Dermis blood vessel endothelial cell (primary cell): Measurements from ENCODE around the gene DPCD. TPM values are rescaled to one million over a fixed set of nuclear protein-coding genes. Genes with fewer than 3 reads are reported as not detected.

Experiments
- DNase-seq: peaks from one replicate; pipeline ENCODE4 v3.0.0; 2010
- total RNA-seq: library from RNA; depleted of rRNA; stranded (reverse); fragments of >200 nt; gene quantifications from 2 replicates; pipeline ENCODE4 v1.2.3, GENCODE V29; 2014

The DPCD gene
- 22.4 and 28.1 TPM in 2 replicates for total RNA-seq

DNA sequence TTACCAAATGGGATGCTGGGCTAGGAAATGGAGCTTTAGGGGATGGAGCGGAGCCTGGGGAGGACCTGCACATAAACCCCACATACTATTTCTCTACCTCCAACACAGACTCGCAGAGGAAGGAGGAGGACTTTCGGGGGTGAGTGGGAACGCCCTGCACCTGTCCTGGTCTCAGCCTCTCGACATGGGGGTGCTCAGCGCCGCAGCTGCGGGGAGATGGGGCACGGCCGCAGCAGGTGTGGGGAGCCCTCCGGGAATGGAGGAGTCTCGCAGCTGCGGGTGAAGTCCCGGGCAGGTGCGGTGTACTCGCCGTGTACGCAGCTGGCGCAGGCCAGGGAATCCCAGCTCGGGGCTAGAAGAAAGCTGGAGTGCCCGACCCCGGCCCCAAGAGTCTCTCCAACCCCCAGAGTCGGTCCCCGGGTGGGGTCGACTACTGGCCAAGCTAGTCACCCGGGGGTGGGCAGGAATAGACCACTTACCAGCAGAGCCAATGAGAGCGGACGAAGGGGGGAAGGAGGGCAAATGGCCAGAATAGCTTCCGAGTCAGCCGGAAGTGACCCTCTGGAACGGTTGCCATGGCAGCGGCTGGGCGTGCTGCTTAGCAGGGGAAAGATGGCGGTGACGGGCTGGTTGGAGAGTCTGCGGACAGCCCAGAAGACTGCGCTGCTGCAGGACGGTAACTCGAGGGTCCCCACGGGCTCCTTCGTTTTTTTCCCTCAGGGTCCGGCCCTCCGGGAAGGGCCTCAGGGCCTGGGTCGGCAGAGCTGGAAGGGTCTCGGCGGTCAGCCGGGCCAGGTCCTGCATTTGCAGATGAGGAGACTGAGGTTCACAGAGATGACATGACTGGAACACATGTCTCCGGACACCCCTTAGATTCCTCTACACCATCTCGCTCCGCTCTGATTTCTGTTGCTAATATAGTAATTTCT is at the start of gene DPCD, which contains the start of gene POLL:
DPCD (plus strand) TSS at position 597 of the 929 bp plus-strand sequence; CDS start at position 613, 16 bp downstream.
POLL (minus strand) TSS at position 533 of the 929 bp plus-strand sequence. CDS start 897 bp downstream, outside the sequence.
- peak; percentile 97 for DNase-seq

DNA sequence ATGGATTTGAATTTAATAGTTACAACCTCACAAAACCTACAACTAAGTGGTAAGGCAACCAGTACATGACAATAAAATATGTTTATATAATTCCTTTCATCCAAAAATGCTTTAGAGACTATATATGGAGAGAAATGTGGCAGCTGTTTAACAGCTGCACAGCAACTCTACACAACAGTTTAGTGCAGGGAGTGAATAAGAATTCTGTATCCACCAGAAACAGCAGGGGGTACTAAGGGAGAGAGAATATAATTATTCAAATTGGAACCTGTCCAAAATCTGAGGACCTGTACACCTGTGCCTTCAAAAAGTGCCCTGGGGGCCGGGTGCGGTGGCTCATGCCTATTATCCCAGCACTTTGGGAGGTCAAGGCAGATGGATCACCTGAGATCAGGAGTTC is 49.7 kb upstream of the DPCD start:
- DNase-seq: no peak

DNA sequence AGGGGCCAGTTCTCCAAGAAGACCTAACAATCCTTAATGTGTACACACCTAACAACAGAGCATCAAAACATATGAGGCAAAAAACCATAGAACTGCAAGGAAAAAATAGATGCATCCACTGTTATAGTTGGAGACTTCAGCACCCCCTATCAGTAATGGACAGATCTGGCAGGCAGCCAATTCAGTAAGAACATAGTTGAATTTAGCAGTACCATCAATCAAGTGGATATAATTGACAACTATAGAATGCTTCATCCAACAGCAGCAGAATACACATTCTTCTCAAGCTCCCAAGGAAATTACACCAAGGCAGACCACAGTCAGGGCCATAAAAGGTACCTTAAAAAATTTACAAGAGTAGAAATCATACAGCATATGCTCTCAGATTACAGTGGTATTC is 42.2 kb upstream of the DPCD start:
- peak; percentile 49 for DNase-seq

DNA sequence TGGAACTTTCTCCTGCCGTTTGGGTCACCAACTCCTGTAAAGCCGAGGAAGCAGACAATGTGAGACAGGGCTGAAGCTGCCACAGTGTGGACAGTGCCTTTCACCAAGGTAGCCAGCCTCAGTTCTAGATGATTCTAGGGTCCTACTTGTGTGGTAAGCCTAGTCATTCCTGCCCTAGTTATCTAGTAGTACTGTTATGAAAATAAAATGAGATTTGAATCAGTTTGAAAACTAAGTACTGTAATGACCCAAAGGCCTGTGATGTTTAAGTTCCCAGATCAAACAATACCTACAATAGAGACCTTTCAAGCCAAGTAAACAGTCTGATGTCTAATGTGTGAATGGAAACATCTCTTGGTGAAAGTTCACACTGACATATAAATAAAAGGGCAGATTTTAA is 37.2 kb upstream of the DPCD start:
- no peak for DNase-seq

DNA sequence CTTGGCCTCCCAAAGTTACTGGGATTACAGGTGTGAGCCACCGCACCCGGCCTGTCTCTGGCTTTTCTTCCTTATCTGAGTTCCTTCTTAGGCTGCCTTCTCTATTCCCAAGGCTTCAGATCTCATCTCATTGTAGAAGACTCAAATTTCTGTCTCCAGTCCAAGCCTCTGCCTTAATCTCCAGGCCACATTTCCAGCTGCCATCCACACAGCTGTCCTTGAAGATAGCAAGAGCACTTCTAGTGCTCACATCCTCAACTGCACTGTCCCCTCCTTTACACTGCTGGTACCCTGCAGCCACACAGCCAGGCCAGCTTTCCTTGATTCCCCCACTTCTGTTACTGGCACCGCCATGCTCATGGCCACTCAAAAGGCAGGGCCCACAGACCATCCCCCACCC is 35.7 kb upstream of the DPCD start:
- no peak for DNase-seq

DNA sequence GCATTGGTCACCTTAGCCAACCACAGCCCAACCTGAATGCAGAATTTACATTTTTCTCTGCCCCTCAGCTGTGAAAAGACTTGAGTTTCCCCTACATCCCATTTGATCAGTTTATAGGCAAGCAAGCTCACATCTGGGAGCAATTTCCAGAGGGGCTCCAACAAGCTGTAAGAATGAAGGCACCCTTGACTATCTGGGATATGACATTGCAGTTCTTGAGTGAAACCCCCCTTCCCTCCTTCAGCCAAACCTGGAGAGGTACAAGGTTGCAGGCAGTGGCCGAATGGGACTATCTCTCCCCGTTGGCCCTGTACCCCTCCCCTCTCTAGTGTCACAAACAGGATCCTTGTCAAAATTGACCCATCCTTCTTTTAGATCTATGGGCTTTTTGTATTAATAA is 30.6 kb upstream of the DPCD start:
- DNase-seq: no peak

DNA sequence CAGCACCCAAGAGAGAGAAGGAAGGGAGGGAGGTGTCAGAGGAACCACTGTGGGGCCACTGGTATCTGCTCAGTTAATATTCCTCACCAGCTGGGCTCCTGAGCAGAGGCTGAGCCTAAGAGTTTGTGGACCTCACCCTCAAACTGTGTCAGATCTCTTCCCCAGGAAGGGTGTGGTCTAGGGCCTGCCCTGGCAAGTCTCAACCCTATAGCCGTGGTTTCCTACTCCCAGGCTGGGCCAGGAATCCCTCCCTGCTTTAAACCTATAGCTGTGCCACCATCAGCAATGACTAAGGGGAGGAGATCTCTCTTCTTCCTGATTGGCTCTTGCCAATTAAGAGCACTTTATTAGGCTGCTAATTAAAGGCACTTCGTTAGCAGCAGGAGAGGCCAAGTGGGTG is 29.9 kb upstream of the DPCD start:
- no peak for DNase-seq

DNA sequence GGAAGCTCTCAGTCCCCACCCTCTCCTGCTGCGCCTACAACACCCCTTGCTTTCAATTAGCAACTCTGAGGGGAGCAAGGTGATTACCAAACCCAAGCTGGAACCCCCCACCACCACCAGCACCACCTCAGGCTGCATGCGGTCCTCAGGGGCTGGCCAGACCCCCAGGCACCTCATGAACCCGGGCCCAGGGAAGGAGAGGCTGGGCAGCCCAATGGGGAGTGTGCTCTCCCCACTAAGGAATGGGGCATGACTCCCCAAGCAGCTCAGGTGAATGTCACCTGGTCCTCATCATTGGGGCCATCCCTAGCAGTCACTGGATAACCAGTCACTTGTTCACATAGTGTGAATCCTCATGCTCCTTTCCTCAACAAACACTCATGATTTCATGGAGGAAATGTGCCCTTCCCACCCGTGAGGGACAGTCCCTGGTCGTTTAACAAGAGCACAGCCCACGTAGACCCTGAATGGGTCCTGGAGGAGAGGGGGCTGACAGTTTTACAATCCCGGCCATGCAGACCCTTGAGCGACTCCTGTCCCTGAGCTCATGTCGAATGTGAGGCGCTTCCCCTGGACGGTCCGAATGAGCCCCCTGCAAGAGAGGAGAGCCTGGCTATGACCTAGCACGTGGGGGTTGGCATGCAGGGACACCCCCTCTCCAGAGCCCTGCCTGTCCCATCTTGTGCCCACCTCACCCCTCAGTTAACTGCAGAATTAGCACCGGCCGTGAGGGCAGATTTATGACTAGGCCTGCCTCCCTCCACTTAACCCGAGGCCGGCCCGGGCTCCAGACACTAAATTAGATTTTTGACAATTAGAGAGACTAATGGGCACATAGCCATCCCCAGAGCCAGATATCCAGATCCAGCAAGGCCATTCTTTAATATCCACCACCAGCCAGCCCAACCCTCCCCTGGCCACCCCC is 29.2 kb upstream of the DPCD start:
- DNase-seq: no peak

DNA sequence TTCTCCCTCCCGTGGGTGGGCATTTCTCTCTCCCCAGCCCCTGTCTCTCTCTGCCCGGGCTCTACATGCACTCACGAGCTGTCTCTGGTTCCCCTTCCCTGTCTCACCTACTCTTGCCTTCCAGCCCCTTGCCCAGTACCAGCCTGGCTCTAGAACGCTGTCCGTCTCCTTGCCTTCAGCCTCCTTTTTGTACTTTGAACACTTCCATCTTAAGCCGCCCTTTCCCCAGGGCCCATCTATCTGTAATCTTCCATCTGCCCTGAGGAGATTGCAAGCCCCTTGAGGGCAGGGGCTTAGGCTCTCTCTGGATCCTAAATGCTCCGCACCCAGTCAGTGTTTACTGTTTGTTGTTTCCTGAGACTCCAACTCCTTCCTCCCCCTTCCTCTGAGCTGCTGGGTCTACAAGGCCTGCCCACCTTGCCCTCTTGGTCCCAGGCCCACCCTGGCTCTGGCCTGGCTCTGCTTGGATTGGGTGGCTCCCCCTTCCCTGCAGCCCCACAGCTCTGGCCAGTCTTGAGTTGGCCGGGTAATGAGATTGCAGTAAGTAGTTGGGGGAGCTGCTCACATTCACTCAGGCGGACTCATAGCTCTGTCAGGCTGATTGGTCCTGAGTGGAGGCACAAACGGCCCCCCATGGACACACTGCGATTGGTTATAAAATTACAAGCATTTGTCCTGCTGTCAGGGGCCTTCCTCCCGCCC is 28.4 kb upstream of the DPCD start:
- DNase-seq: no peak

DNA sequence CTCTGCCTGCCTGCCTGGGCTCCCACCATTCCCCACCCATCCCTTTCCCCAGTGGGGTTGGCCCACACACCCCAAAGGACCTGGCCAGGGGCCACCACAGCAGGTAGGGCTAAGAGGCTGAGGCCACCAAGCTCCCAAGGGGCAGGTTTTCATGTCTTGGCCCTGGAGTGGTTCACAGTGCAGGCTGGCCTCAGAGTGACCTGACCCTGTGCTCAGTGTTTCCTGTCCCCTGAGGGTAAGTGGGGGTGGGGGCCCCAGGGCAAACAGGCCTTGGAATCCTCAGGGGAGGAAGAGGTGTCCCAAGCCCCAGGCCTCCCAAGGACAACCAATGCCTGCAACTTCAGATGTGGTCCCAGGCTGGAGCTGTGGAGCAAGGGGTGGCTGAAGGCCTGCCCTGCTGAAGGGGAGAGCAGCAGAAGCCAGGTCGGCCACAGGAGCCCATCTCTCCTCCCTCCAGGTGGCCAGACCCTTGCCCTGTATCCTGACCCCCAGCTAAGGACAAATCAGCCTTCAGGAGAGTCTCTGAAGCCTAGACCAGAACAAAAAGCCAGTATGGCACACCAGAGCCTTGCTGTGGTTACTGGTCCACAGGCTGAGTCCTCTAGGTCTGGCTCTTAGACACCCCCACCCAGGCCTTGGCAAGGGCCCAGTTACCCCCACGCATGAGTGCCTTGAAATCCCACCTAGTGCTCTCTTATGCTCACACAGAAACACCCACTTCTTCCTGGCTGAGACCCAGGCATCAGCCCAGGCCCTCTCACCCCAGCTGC is 27.6 kb upstream of the DPCD start:
- no peak for DNase-seq

DNA sequence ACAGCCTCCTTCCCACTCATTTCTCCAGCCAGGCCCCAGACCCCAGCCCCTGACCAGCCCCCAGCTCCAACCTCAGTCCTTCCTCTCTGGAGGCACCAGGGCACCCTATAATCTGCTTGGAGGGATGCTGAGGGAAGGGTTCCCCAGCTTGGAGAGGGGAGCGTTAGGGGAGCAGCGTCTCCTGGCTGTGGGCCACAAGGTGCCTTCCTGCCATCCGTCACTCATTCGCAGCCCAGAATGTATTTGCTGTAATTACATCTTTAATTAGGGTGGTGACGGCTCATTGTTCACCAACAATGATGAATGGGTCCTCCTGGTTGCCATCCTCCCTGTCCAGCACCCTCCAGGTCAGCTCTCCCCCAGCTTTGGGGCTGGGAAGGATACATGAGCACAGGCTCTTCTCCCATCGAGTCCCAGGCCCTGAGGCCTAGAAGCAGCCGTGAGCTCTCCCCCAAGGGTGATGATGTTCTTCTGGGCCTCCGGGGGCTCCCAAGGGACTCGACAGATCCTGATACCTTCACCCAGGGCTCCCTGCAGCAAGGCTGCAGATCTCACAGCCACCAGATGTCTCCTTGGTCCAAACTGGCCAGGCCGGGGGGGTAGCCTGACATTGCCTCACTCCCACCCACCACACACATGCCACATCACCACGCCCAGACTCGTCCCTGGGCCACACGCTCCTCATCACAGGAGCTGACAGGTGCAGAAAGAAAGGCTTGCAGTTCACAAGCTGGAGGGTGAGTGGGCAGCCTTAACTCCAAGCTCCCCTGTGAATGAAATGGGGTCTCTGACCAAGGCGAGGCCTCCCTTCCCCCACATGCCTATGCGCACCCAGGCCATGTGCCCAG is 26.8 kb upstream of the DPCD start:
- DNase-seq: no peak

DNA sequence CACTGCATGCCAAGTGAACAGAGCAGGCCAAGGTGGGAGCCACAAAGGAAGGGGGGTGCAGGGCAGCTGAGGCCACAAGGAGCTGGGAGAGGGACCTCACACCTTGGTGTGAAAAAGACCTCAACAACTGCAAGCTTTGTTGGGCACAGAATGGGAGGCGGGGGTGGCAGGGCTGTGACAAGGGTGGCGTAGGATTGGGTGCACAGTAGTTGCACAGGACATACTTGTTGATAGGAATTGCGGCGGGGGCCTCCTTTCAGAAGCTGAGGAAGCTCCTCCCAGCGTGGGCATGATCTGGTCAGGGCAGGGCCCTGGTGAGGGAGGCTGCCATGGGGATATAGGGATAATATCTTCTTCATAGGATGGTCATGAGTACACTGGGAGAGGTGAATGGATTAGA is 25.9 kb upstream of the DPCD start:
- DNase-seq: no peak

DNA sequence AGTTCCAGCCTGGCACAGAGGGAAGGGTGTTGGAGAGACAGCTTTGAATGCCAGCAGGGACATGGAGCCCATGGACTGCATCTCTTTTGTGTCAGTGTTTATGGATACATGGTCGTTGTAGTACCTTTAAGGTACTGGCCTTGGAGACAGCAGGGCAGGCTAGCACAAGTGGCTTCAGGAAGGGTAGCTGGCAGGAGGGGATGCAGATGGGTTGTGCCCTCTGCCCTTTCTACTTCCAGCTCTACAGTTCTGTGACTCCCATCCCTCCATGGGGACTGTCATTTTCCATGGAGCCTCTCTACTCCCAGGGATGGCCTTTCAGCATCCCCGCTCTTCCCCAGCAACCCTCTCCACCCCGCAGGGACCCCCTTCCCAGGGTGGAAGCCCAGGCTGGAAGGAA is 25.1 kb upstream of the DPCD start:
- peak; percentile 51 for DNase-seq

DNA sequence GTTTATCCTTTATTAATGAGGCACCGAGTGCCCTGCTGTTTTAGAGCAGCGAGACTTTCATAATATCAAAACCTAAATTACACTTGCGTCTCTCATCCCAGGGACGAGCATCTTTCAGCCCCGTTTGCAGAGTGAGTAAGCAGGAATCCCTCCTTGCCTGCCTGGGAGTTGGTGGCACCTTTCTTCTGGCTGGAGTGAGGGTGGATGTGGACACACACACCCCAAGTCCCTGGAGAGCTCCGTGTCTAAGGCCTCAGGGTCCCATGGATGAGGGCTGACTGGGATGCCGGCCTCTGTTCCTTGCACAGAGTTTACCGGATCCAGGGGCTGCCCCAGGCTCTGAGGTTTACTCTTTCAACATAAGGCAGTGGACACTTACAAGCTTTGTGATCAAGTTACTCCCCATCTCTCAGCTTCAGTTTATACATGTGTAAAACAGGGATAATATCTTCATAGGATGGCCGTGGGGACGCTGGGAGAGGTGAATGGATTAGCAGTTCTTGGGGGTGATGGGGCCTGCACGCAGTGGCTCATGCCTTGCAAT is 24.6 kb upstream of the DPCD start:
- no peak for DNase-seq

DNA sequence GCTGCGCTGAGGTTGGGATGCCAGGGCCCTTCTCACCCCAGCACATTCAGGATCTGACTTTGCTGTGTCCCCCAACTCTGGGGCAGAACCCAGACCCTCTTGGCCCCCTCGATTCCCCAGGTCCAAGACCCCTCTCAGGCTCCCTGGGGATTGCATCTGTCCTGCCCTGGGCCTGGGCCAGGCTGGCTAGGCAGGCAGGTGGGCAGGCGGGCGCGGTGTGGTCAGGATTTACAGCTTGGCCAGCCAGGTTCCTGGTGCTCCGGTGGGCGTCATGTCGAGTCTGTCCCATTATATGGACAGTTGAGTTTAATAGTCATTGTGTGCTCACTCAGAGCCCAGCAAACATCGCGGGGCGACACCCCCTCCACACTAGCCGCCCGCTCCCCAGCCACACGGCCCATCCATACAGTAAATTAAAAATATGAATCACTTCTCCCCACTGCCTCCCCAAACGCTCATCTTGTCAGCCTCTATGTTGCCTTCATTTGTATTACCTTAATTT is 23.6 kb upstream of the DPCD start:
- DNase-seq: no peak

DNA sequence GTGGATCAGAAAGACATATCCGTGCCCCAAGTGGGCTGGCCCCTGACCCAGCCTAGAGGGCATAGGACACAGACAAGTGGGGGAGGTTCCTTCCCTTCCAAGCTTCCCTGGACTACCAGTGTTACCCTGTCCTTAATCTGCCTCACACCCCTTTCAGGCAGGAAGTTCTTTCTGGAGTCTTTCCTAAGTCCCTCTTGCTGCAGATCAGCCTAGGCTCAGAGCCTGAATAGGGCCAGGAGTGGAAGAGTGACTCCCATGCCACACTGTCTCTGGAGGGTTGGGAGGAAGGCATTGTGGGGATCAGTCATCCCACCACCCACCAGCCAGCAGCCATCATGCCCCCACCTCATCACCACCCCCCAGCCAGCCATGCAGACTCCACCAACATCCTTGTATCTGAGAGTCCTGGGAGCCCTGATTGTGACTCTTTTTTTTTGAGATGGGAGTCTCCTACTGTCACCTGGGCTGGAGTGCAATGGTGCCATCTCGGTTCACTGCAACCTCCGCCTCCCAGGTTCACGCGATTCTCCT is 22.7 kb upstream of the DPCD start:
- no peak for DNase-seq

DNA sequence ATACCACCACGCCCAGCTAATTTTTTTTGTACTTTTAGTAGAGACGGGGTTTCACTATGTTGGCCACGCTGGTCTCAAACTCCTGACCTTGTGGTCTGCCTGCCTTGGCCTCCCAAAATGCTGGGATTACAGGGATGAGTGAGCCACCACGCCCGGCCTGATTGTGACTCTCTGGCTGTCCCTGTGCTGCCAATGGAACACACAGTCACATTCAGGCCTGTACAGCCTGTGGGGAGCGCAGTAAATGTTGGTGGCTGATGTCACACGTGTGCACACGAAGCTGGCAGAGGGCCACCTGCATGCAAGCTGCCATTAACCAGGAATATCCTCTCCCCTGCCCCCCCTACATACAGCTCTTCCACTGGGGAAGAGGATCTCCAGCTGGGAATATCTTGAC is 22.2 kb upstream of the DPCD start:
- DNase-seq: no peak

DNA sequence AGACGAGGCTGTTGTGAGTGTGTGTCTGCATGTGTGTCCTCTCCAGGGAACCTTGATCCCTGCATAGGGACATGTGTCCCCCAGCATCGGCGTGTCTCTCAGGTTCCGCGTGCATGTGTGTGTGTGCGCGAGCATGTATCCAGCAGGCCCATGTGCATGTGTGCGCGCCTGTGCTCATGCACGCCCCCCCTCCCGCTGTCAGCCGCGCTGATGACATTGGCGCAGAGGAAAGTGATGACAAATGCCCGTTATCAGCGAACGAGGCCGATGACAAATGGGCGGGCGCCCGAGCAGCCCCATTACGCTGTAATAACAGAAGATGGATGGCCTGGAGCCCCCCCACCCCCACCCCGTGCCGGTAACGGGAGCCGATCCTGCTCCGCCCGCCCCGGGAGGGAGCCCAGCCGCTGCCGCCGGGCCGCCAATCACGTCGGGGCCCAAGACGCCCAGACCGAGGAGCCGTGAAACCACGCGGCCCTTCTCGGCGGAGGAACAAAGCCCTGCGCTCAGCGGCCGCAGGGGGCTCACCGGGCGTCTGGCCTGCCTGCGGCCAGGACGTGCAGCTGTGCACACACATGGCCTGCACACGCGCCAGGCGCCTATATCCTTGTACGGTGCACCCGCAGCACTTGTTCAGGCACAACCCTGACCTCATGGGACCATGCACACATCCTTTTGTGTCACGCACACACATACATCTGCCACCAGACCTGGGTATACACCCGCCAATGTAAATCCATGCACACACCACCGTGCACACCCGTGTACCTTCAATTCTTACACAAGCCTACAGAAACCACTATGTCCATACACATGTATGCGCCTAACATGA is 21.6 kb upstream of the DPCD start:
- DNase-seq: peak; percentile 44
